BE2C (cell line): ENCODE measurements around the gene TCF19.
"Not testable (repeated sequence)": the region's sequence is repeated elsewhere in the genome, so short reads cannot be mapped to it uniquely, and the experiment has no call there.

Experiments
- DNase-seq: peaks from one replicate; pipeline ENCODE4 v3.0.0-alpha.2; 2020
- H3K27me3 ChIP-seq: fragments of 250-450 bp; sonication (Bioruptor Pico); 2 replicates; pipeline ENCODE4 v1.5.1; 2020; ENCODE audit warnings: mild to moderate bottlenecking
- H3K36me3 ChIP-seq: fragments of 250-450 bp; sonication (Bioruptor Pico); 2 replicates; pipeline ENCODE4 v1.5.1; 2020; ENCODE audit warnings: mild to moderate bottlenecking
- H3K4me1 ChIP-seq: fragments of 250-450 bp; sonication (Bioruptor Pico); 2 replicates; pipeline ENCODE4 v1.5.1; 2020
- H3K4me3 ChIP-seq: 2 replicates; pipeline ENCODE4 v1.5.1; 2011; ENCODE audit warnings: low read depth, low read length
- H3K9me3 ChIP-seq: fragments of 250-450 bp; sonication (Bioruptor Pico); 2 replicates; pipeline ENCODE4 v1.5.1; 2020
- CTCF ChIP-seq: IDR thresholded peaks from 2 replicates; pipeline ENCODE4 v1.5.1; 2012; ENCODE audit warnings: mild to moderate bottlenecking, low read depth, low read length

TCF19 gene

GRCh38 chr6:31194061-31194834, 35.9 kb downstream of the TCF19 start:
- TF ChIP-seq CTCF = no peak
- H3K36me3 ChIP-seq = no peaks in the 10 kb centered on the region

GRCh38 chr6:31195308-31195979, 37.1 kb downstream of the TCF19 start:
- not testable (repeated sequence) for H3K27me3 ChIP-seq, H3K4me3 ChIP-seq, H3K36me3 ChIP-seq, DNase-seq, H3K9me3 ChIP-seq, H3K4me1 ChIP-seq

More at GRCh38 chr6:31194061-31194834, 35.9 kb downstream of the TCF19 start:
- Histone ChIP-seq H3K9me3 (no peaks in the 10 kb centered on the region), H3K27me3 (no peaks in the 10 kb centered on the region), H3K4me1 (no peaks in the 10 kb centered on the region), H3K4me3 (no peak overlapping the region)
- DNase-seq = no peak

- not testable (repeated sequence) for H3K9me3 ChIP-seq, DNase-seq, H3K27me3 ChIP-seq, H3K36me3 ChIP-seq, H3K4me1 ChIP-seq
- H3K4me3 ChIP-seq = peak overlapping the region; percentile 72
These were observed 38.0 kb downstream of the TCF19 start for GRCh38 chr6:31196251-31197022.

- Histone ChIP-seq H3K36me3 (no peaks in the 10 kb centered on the region), H3K4me3 (peak overlapping the region; percentile 72), H3K9me3 (no peaks in the 10 kb centered on the region), H3K27me3 (no peaks in the 10 kb centered on the region), H3K4me1 (no peaks in the 10 kb centered on the region)
- TF ChIP-seq CTCF = no peak
- DNase-seq = peak; percentile 74
These were observed 39.3 kb downstream of the TCF19 start for GRCh38 chr6:31197559-31198305.

- not testable (repeated sequence) for H3K36me3 ChIP-seq, H3K4me1 ChIP-seq, H3K4me3 ChIP-seq, H3K27me3 ChIP-seq, DNase-seq, H3K9me3 ChIP-seq
These were observed 40.7 kb downstream of the TCF19 start for GRCh38 chr6:31199105-31199452.

- H3K4me3 ChIP-seq = no peak overlapping the region
- H3K27me3 ChIP-seq = no peaks in the 10 kb centered on the region
- DNase-seq = no peak
- H3K9me3 ChIP-seq = no peaks in the 10 kb centered on the region
- no peaks in the 10 kb centered on the region for H3K4me1 ChIP-seq
- H3K36me3 ChIP-seq = no peaks in the 10 kb centered on the region
- no peak for TF ChIP-seq CTCF
These were observed 44.1 kb downstream of the TCF19 start for GRCh38 chr6:31202259-31203166.
